ENCODE results near the gene RARRES2.

RARRES2 gene

DNA sequence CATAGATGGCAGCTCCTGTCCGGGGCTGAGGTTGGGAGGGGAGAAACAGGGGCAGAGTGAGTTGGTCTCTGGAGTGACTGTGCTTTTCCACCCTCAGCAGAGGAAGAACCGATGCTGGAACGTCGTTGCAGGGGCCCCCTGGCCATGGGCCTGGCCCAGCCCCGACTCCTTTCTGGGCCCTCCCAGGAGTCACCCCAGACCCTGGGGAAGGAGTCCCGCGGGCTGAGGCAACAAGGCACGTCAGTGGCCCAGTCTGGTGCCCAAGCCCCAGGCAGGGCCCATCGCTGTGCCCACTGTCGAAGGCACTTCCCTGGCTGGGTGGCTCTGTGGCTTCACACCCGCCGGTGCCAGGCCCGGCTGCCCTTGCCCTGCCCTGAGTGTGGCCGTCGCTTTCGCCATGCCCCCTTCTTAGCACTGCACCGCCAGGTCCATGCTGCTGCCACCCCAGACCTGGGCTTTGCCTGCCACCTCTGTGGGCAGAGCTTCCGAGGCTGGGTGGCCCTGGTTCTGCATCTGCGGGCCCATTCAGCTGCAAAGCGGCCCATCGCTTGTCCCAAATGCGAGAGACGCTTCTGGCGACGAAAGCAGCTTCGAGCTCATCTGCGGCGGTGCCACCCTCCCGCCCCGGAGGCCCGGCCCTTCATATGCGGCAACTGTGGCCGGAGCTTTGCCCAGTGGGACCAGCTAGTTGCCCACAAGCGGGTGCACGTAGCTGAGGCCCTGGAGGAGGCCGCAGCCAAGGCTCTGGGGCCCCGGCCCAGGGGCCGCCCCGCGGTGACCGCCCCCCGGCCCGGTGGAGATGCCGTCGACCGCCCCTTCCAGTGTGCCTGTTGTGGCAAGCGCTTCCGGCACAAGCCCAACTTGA is 29.9 kb upstream of the RARRES2 start:
- Mint-ChIP-seq H3K27me3 (ENCODE audit: low read depth) (no peaks in the 10 kb centered on the region), H3K36me3 (ENCODE audit: low read depth) (peaks cover 16% of the 10 kb centered on the region), H3K9me3 (no peaks in the 10 kb centered on the region), H3K4me3 (no peak overlapping the region), H3K27ac (no peak overlapping the region), H3K4me1 (ENCODE audit: low read depth) (peaks cover 33% of the 10 kb centered on the region)

DNA sequence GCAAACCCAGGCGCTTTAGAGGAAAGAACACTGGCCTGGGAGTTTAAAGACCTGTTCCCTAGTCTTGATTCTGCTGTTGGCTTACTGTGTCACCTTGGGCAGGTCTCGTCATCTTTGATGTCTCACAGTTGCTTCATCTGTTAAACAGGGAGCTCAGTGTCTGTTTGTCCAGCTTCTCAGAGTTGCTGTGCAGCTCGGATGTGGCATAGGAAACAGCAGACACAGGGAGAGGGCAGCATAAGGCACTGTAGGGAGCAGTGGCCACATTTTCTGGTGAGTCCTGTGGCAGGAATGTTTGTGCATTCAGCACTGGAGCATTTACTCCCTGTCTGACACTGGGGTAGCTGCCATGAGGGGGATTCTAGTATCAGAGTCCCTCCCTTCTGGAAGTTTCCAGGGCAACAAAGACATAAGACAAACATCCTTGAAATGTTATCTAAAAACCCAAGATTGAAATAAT is 29.2 kb upstream of the RARRES2 start:
- H3K4me1 Mint-ChIP-seq (ENCODE audit: low read depth): peaks cover 30% of the 10 kb centered on the region
- H3K36me3 Mint-ChIP-seq (ENCODE audit: low read depth): peaks cover 12% of the 10 kb centered on the region
- no peak overlapping the region for H3K4me3 Mint-ChIP-seq
- peak overlapping the region; percentile 8 for H3K27ac Mint-ChIP-seq
- H3K27me3 Mint-ChIP-seq (ENCODE audit: low read depth): no peaks in the 10 kb centered on the region
- H3K9me3 Mint-ChIP-seq: no peaks in the 10 kb centered on the region

- Mint-ChIP-seq H3K36me3 (ENCODE audit: low read depth) (peaks cover 12% of the 10 kb centered on the region), H3K4me1 (ENCODE audit: low read depth) (peaks cover 31% of the 10 kb centered on the region), H3K27ac (peak overlapping the region; percentile 31), H3K4me3 (peak overlapping the region; percentile 92), H3K27me3 (ENCODE audit: low read depth) (no peaks in the 10 kb centered on the region), H3K9me3 (no peaks in the 10 kb centered on the region)
Measured at GRCh38 chr7:150369748-150370501, 28.5 kb upstream of the RARRES2 start.

GRCh38 chr7:150368884-150369747 is 27.7 kb upstream of the RARRES2 start:
- peak overlapping the region; percentile 92 for H3K4me3 Mint-ChIP-seq
- H3K27ac Mint-ChIP-seq: peak overlapping the region; percentile 89
- H3K36me3 Mint-ChIP-seq (ENCODE audit: low read depth): peaks cover 9% of the 10 kb centered on the region
- H3K4me1 Mint-ChIP-seq (ENCODE audit: low read depth): peaks cover 32% of the 10 kb centered on the region
- H3K9me3 Mint-ChIP-seq: no peaks in the 10 kb centered on the region
- H3K27me3 Mint-ChIP-seq (ENCODE audit: low read depth): no peaks in the 10 kb centered on the region

DNA sequence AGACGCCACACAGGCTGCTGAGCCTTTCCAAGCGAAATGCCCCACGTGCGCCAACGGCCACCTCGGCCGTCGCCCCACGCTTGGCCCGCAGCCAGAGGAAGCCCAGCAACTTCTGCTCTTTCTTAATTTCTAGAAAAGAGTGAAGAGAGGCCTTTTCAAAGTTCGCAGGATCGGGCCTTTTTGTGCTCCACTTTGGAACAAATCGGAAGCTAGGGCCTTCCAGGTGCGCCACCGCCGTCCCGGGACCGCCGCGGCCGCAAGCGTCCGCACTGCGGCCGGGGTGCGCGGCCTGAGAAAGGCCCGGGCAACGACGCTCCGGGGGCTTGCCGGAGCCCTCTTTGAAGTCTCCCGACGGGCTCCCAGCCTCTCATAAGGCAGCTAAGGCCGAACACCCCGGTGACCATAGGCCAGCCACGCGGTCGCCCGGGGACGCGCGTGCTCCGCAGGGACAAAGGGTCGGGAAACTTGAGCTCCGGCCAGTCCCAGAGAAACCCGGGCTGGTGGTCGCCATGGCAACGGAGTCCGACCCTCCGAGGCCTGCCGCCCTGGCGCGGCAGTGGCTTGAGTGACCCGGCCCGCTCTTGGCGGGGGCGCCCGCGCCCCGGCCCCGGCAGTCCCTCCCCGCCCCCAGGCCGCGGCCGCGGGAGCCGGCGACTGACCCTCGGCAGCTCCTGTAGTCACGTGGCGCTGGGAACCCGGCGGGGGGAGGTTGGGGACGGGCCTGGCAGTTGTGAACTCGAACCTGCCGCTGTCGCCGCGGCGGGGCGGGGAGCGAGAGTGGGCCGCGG is 26.9 kb upstream of the RARRES2 start, which contains the start of gene REPIN1:
TSS of gene REPIN1 (plus strand) at position 727 of the 788 bp plus-strand sequence. CDS start 890 bp downstream, outside the sequence.
- Mint-ChIP-seq H3K4me3 (peak within 1 kb of the TSS; percentile 92), H3K9me3 (no peaks in the 10 kb centered on the region), H3K27ac (peak within 1 kb of the TSS; percentile 89), H3K27me3 (ENCODE audit: low read depth) (no peaks in the 10 kb centered on the region), H3K4me1 (ENCODE audit: low read depth) (peaks cover 32% of the 10 kb centered on the region), H3K36me3 (ENCODE audit: low read depth) (peaks cover 8% of the 10 kb centered on the region)

- peak overlapping the region; percentile 82 for H3K27ac Mint-ChIP-seq
- peak overlapping the region; percentile 80 for H3K4me3 Mint-ChIP-seq
- H3K27me3 Mint-ChIP-seq (ENCODE audit: low read depth): no peaks in the 10 kb centered on the region
- peaks cover 6% of the 10 kb centered on the region for H3K36me3 Mint-ChIP-seq (ENCODE audit: low read depth)
- peaks cover 32% of the 10 kb centered on the region for H3K4me1 Mint-ChIP-seq (ENCODE audit: low read depth)
- no peaks in the 10 kb centered on the region for H3K9me3 Mint-ChIP-seq
Measured at GRCh38 chr7:150367677-150368095, 26.3 kb upstream of the RARRES2 start.

DNA sequence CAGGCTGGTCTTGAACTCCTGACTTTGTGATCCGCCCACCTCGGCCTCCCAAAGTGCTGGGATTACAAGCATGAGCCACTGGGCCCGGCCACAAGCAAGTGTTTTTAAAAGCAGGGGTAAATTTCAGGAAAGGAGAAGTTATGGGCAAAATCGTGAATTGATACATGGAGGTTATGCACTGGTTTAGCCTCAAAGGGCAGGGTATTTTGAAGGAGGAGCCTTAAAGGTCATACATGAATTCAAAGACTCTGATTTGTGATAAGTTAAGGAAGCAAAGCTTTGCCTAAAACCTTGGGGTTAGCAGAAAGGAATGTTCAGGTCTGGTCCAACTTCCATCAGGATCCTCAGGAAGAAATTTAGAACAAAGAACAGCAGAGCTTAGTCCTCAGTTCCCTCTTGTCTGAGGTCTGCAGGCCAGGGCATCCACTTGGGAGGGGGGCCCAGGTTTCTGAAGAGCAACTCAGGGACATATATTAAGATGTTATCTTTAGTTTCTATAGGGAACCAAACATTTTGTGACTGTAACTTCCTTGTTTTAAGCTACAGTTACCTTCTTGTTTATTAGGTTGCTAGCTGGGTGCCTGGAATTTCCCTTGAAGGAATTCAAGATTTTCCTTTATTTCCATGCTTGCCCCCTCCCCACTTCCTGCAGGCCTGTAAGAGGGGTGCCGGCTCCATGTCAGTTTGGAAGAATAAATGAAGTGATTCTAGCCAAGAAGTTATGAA is 24.4 kb upstream of the RARRES2 start:
- Mint-ChIP-seq H3K27me3 (ENCODE audit: low read depth) (no peaks in the 10 kb centered on the region), H3K36me3 (ENCODE audit: low read depth) (peaks cover 2% of the 10 kb centered on the region), H3K4me1 (ENCODE audit: low read depth) (peaks cover 32% of the 10 kb centered on the region), H3K27ac (no peak overlapping the region), H3K4me3 (no peak overlapping the region), H3K9me3 (no peaks in the 10 kb centered on the region)

GRCh38 chr7:150365194-150365593 is 23.8 kb upstream of the RARRES2 start:
- Mint-ChIP-seq H3K9me3 (no peaks in the 10 kb centered on the region), H3K4me3 (no peak overlapping the region), H3K36me3 (ENCODE audit: low read depth) (no peaks in the 10 kb centered on the region), H3K27ac (no peak overlapping the region), H3K27me3 (ENCODE audit: low read depth) (no peaks in the 10 kb centered on the region), H3K4me1 (ENCODE audit: low read depth) (peaks cover 28% of the 10 kb centered on the region)

DNA sequence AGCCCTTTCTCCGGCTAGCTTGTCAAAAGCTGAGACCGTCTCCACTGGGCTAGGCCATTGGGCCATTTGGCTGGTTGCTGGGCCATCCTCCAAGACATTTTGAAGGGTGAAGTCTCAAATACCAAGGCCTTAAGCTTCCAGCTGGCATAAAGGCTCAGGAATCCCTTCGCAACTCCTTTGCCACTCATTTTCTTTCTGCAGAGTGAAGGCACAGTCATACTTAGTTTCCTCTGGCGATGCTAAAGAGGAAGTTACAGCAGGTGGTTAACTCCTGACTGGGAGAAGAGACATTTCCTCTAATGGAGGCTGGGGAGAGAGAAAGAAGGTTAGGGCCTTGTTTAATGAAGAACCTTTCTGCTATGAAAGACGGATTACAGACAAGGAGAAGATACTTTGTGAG is 22.4 kb upstream of the RARRES2 start:
- no peak overlapping the region for H3K4me3 Mint-ChIP-seq
- peak overlapping the region; percentile 0 for H3K27ac Mint-ChIP-seq
- no peaks in the 10 kb centered on the region for H3K9me3 Mint-ChIP-seq
- no peaks in the 10 kb centered on the region for H3K36me3 Mint-ChIP-seq (ENCODE audit: low read depth)
- peaks cover 29% of the 10 kb centered on the region for H3K4me1 Mint-ChIP-seq (ENCODE audit: low read depth)
- no peaks in the 10 kb centered on the region for H3K27me3 Mint-ChIP-seq (ENCODE audit: low read depth)

GRCh38 chr7:150363370-150363769 is 21.9 kb upstream of the RARRES2 start:
- no peaks in the 10 kb centered on the region for H3K27me3 Mint-ChIP-seq (ENCODE audit: low read depth)
- no peak overlapping the region for H3K27ac Mint-ChIP-seq
- H3K36me3 Mint-ChIP-seq (ENCODE audit: low read depth): no peaks in the 10 kb centered on the region
- no peaks in the 10 kb centered on the region for H3K9me3 Mint-ChIP-seq
- no peak overlapping the region for H3K4me3 Mint-ChIP-seq
- peaks cover 32% of the 10 kb centered on the region for H3K4me1 Mint-ChIP-seq (ENCODE audit: low read depth)

- peak overlapping the region; percentile 29 for H3K27ac Mint-ChIP-seq
Measured at GRCh38 chr7:150361807-150362621, 20.6 kb upstream of the RARRES2 start.

DNA sequence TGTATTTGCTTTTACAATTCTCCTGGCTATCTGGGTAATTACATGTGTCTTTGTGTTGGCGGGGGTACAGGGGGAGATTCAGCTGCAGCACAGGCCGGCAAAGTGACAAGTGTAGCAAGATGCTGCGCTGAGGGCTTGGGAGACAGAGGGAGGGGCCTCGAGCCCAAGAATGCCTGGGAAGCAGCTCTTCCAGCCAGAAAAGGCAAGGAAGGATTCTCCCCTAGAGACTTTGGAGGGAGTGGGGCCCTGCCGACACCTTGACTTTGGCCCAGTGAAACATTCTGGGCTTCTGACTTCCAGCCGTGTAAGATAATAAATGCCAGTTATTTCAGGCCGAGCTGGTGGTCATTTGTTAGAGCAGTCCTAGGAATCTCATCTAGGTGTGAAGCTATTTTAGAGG is 20.0 kb upstream of the RARRES2 start:
- no peaks in the 10 kb centered on the region for H3K36me3 Mint-ChIP-seq (ENCODE audit: low read depth)
- H3K27ac Mint-ChIP-seq: no peak overlapping the region
- no peaks in the 10 kb centered on the region for H3K27me3 Mint-ChIP-seq (ENCODE audit: low read depth)
- H3K9me3 Mint-ChIP-seq: no peaks in the 10 kb centered on the region
- H3K4me1 Mint-ChIP-seq (ENCODE audit: low read depth): peaks cover 39% of the 10 kb centered on the region
- H3K4me3 Mint-ChIP-seq: no peak overlapping the region

More at GRCh38 chr7:150361807-150362621, 20.6 kb upstream of the RARRES2 start:
- H3K9me3 Mint-ChIP-seq: no peaks in the 10 kb centered on the region
- H3K27me3 Mint-ChIP-seq (ENCODE audit: low read depth): no peaks in the 10 kb centered on the region
- H3K4me1 Mint-ChIP-seq (ENCODE audit: low read depth): peaks cover 36% of the 10 kb centered on the region
- H3K4me3 Mint-ChIP-seq: no peak overlapping the region
- H3K36me3 Mint-ChIP-seq (ENCODE audit: low read depth): no peaks in the 10 kb centered on the region

Data from T-helper 1 cell treated with Interleukin-12 subunit alpha and Interleukin-12 subunit beta and Interleukin-4 antibody, amounts not matched to agents 30 μg/mL and 1 μg/mL, for 36 hours (primary cell).